GM21825 (cell line): Measurements from ENCODE around the gene UCMA.

Experiments
- ATAC-seq: cut with Tn5 transposase; IDR thresholded peaks from one replicate; pipeline ENCODE4 v1.9.1; 2021; ENCODE audit warnings: mild to moderate bottlenecking, moderate library complexity; ENCODE audit not compliant: unreplicated experiment

UCMA gene

DNA sequence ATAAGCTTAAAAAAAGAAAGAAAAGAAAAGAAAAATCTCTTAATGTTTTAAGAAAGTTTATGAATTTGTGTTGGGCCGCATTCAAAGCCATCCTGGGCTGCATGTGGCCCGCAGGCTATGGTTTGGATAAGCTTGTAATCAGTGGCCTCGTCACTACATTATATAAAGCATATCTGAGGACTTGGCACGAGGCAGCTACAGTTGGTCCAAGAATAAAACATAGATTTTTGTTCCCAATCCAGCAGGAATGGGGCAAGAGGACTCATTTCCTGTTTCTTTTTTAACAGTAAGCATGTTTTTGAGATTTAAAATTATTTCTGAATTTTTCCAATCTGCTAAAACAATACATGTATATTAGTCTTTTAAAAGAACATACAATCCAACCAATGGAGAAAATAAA is 44.2 kb downstream of the UCMA start:
- no peak for ATAC-seq

DNA sequence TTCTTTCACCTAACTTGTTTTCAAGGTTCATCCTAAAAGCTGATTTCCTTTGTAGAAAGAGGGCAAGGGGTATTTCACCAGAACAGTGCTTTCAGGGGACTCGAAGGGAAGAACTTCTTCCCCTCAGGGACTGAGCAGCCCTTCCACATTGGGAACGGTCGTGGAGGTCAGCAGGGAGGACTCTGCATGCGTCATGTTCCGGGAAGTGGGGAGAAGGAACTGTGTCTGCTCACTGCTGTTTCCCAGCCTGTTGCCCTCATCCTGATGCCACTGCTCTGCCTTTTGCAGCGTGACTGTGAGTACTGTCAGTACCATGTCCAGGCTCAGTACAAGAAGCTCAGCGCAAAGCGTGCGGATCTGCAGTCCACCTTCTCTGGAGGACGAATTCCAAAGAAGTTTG is 45.6 kb downstream of the UCMA start:
- ATAC-seq = no peak

DNA sequence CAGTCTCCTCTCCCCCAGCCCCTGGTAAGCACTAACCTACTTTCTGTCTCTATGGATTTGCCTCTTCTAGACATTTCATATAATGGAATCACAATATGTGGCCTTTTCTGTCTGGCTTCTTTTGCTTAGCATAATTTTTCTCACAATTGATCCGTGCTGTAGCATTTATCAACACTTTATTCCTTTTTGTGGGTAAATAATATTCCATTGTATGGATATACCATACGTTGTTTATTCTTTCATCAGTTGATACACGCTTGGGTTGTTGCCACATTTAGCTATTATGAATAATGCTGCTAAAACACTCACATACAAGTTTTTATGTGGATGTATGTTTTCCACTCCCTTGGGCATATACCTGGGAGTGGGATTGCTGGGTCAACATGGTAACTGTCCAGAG is 47.0 kb downstream of the UCMA start:
- ATAC-seq = no peak

DNA sequence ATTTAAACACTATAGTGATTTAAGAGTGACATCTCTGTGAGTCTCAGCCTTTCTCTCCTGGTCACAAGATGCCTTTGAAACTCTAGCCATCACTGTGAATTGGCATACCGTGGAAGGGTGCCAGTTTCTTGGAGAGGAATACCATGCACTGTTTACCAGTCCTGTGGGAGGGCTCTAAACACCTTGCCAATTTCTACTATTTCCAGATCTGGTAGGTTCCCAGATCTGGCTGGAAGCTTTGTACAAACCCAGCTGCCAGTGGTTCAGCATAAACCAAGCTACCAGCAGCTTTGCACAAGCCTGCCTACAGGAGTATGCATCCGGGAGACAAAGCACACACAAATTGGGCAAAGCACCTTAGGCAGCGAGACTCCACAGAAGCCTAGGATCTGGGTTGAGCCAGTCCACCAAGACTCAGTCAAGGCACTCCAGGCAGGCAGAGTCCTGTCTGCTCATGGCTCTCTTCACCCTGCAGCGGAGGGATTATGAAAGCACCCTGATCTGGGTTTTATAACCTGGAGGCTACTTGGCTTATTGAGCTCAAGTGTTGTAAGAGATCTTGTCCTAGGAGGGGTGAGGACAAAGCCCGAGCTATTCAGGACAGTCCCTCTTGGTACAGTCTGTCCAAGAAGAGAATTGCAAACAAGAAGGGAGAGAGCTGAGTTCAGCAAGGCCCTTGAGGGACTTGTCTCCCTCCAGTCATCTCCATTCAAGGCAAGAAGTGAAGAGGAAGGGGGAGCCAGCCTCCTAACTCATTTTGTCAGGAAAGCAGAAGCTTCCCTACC is 49.3 kb downstream of the UCMA start:
- ATAC-seq = no peak

DNA sequence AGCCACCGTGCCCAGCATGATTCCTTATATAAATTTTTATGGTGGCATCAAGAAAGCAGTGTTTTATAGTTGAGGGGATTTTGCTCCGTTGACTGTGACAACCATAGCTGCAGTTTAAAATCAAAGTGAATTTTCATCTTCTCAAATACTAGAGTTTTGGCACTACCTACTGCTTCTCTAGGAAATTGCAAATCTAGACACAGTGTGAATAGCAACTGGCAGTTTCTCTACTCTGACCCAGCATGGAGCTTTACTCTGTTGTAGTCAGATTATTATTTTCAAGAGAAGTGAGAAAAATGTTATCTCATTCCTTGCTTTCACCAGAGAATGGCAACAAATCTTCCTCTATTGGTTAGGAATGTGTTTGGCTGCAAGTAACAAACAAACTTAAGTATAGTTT is 49.9 kb downstream of the UCMA start:
- no peak for ATAC-seq

DNA sequence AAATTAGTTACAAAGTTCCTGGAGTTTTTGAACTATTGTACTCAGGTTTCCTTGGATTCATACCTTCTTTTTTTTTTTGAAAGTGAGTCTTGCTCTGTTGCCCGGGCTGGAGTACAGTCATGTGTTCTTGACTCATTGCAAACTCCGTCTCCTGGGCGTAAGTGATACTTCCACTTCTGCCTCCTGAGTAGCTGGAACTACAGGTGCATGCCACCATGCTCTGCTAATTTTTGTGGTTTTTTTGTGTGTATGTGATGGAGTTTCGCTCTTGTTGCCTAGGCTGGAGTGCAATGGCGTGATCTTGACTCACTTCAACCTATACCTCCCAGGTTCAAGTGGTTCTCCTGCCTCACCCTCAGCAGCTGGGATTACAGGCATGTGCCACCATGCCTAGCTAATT is 50.5 kb downstream of the UCMA start:
- no peak for ATAC-seq

DNA sequence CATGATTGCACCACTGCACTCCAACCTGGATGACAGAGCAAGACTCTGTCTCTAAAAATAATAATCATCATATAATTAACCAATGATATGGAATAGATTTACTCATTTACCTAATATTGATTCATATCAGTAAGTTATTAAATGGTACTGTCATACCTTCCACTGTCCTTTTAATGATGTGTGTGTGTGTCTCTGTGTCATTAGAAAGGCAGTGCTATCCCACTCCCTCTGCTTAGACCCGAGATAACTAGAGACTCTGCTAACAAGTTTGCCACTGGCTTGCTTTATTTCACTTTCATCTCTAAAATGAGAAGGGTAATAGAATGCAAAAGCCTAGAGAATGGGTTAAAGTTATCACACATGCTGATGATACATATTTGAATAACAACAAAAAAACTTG is 51.8 kb downstream of the UCMA start:
- no peak for ATAC-seq

DNA sequence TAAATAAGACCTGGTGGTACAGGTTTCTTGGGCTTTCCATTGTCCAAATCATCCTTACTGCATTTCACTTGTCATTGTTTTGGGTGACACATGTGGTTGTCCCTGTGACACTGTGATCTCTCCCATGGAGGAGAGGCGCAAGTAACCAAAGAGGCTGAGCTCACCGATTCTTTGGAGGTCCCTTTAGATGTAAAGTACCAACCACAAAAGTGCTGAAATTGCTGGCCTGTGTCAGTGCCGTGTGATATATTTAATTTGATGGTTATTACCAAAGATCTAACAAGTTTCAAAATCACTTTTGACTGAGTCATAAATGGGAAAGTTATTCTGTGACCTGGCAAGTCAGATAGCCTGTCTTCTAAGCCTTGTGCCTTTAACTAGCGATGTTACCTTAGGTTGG is 53.4 kb downstream of the UCMA start:
- peak; percentile 51 for ATAC-seq

DNA sequence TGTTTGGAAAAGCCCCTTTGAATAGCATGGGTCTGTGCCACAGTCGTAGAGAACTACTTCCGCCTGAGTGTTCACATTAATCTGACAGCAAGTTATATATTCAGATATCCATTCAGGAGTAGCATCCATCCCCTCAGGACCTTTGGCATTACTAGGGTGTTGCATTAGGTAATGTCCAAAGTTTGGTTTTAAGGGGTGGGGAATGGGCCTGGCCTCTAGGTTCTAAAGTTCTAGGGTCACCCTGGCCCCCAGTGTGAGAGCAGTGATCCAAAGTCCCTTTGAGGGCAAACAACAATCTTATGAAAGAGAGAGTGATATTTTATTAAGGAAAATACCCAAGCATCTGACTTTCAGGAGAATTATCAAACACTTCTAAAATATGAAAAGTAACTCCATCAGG is 60.6 kb downstream of the UCMA start:
- ATAC-seq = no peak
